Heart right ventricle (tissue), 16 donors: Measurements from ENCODE around the gene IBA57. TPM values are rescaled to one million over a fixed set of nuclear protein-coding genes. Genes with fewer than 3 reads are reported as not detected.

Source experiments
- ATAC-seq, 8 donors: fragments of 200-7000 bp; cut with Tn5 transposase; one replicate each; pipeline ENCODE4 v1.9.1; 2020; ENCODE audit warnings: mild to moderate bottlenecking in 8 of 8, moderate library complexity in 8 of 8, moderate number of reproducible peaks in 1 of 8
- DNase-seq, 2 donors: peaks; one replicate each; pipeline ENCODE4 v3.0.0-alpha.2; 2020
- H3K27ac ChIP-seq, 10 donors: fragments of 200-600 bp; sonication (generic) in 2 of 10; one replicate each; pipeline versions ENCODE4 v1.5.0 to v1.8.0; 2020 to 2022; ENCODE audit warnings: mild to moderate bottlenecking in 3 of 10
- H3K27me3 ChIP-seq, 7 donors: fragments of 200-600 bp; one replicate each; pipeline ENCODE4 v1.8.0; 2021 to 2022; ENCODE audit warnings: mild to moderate bottlenecking in 2 of 7
- H3K36me3 ChIP-seq, 9 donors: fragments of 200-600 bp; sonication (generic) in 1 of 9; one replicate each; pipeline versions ENCODE4 v1.5.0 to v1.8.0; 2020 to 2022; ENCODE audit warnings: mild to moderate bottlenecking in 2 of 9
- H3K4me1 ChIP-seq, 9 donors: fragments of 200-600 bp; sonication (generic) in 1 of 9; one replicate each; pipeline versions ENCODE4 v1.5.0 to v1.8.0; 2020 to 2022; ENCODE audit warnings: mild to moderate bottlenecking in 4 of 9
- H3K4me3 ChIP-seq, 10 donors: fragments of 200-600 bp; sonication (generic) in 2 of 10; one replicate each; pipeline versions ENCODE4 v1.5.0 to v1.8.0; 2020 to 2022; ENCODE audit warnings: mild to moderate bottlenecking in 7 of 10, moderate library complexity in 2 of 10
- H3K9me3 ChIP-seq, 11 donors: fragments of 200-600 bp in 10 of 11; sonication (generic) in 2 of 11; one replicate each; pipeline versions ENCODE4 v1.5.0 to v1.8.0; 2013 to 2022; ENCODE audit warnings: mild to moderate bottlenecking in 2 of 11, control low read depth in 1 of 11, moderate library complexity in 1 of 11
- CTCF ChIP-seq, 9 donors: fragments of 200-600 bp; sonication (generic) in 2 of 9; IDR thresholded peaks; one replicate each; pipeline versions ENCODE4 v1.5.0 to v1.8.0; 2021 to 2022; ENCODE audit warnings: antibody characterized with exemption in 9 of 9, mild to moderate bottlenecking in 5 of 9, moderate library complexity in 1 of 9
- WGBS, 2 donors: extraction: QIAGEN DNeasy Blood & Tissue Kit; methylation state at CpG; one replicate each; pipeline ENCODE4 v1.1.7; 2013; ENCODE audit warnings: inconsistent platforms in 1 of 2; 5-methylcytosine and 5-hydroxymethylcytosine counted together
- intact Hi-C, 10 donors: fragments of 100-400 bp; cut with DNase I; formaldehyde crosslinking; loops; one replicate each; pipeline versions ENCODE4 v1.11.1 to v1.14.2; 2022
- polyA plus RNA-seq, 2 donors: library from polyadenylated mRNA; stranded (reverse); fragments of 200-250 nt; gene quantifications; one replicate each; pipeline ENCODE4 v1.2.3, GENCODE V29; 2013
- total RNA-seq, 10 donors: library from RNA; stranded (reverse); fragmentation: NEBNext Ultra II Directional in 3 of 10; extraction: Animal tissue kit (Norgen Biotek cat#: 25700) in 3 of 10; gene quantifications; one replicate each; pipeline versions ENCODE4 v1.2.1 to v1.2.4, GENCODE V29; 2021 to 2023
- donor health status: Arrhythmogenic right ventricular cardiomyopathy.
- donor health status: ischemic (EF 13 %, LVEDD 7.1; RV severe dilation, severe dysfunction).
- donor health status: healthy with polysubstance abuse.
- donor health status: DM: no; HTN: yes; CAD: no.
- donor health status: DM: no; HTN: no; CAD: no.
- donor health status: ischemic (EF 25% LVEDD 6.9; RV normal size, moderate dysfunction).
- donor health status: ischemic (EF 25% LVEDD 5.7; RV mildly dilated, moderate dysfunction).
- donor health status: healthy.
- donor health status: DM: yes; HTN: yes; CAD: no.
- donor health status: Ischemic cardiomyopathy.
- donor health status: ischemic (EF 35%, LVEDD 5.7; RV mildly dilated, moderate dysfunction).
- donor health status: nonischemic (EF 11% LVEDD 7.7; RV severe dilation, severe dysfunction).
- donor health status: DM: yes; HTN: yes; CAD: no.
- donor health status: PGD.
- donor health status: ischemic (EF 29% LVEDD 5.4; RV normal size, mild dysfunction).
- donor health status: nonischemic (EF 23%, LVEDD 6.1; RV moderate dilation, normal function).

Gene IBA57
- total and polyA plus RNA-seq, 12 donors, result 2.8 to 20.3 (median 16.1) TPM

DNA sequence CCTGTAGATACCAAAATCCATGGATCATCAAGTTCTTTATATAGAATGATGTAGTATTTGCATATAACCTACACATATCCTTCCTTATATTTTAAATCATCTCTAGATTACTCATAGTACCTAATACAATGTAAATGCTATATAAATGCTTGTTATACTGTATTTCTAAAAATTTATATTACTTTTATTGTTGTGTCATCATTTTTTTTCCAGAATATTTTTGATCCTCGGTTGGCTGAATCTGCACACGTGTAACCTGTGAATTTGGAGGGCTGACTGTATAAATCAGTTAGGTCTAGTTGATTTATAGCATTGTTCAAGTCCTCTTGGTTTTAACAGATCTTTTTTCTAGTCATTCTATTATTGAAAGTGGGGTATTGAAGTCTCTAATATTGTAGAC is 65.6 kb downstream of the IBA57 start:
- Histone ChIP-seq H3K36me3 (peaks cover 0 to 89% (median 6%) of the 10 kb centered on the region in 9 donors), H3K4me1 (peaks cover 0 to 30% (median 0%) of the 10 kb centered on the region in 9 donors), H3K4me3 (no peak overlapping the region), H3K27me3 (no peaks in the 10 kb centered on the region), H3K9me3 (no peaks in the 10 kb centered on the region), H3K27ac (no peak overlapping the region)
- WGBS, 2 donors, result 61 to 75% methylated on average over 2 of the region's 2 CpGs
- TF ChIP-seq CTCF (IDR thresholded peaks at IDR 0.05), result no peak
- intact Hi-C loops, result no loop called here
- DNase-seq (no peak), ATAC-seq (no peak)

Other genes starting within 250 kb of the IBA57 start
- gene WNT9A, start 217.9 kb upstream of the IBA57 start, total RNA-seq, result 10 to 100 TPM in 5 of 10 donors, 1 to 10 TPM in 3, under 1 TPM in 2; 0.39 to 27.9 (median 8.6) TPM
- under 1 TPM; 0.39 to 0.80 TPM for gene WNT9A, start 217.9 kb upstream of the IBA57 start, polyA plus RNA-seq
- not detected for gene WNT3A, start 158.8 kb upstream of the IBA57 start, total RNA-seq
- not detected for gene WNT3A, start 158.8 kb upstream of the IBA57 start, polyA plus RNA-seq
- gene ARF1, start 83.1 kb upstream of the IBA57 start, total RNA-seq, result 100 to 1,000 TPM; 262 to 372 (median 338) TPM
- gene ARF1, start 83.1 kb upstream of the IBA57 start, polyA plus RNA-seq, result 100 to 1,000 TPM; 204 to 498 TPM
- 10 to 100 TPM in 1 of 10 donors, 1 to 10 TPM in 9; 5.6 to 10.6 (median 6.3) TPM for gene C1orf35, start 62.5 kb upstream of the IBA57 start, total RNA-seq
- 10 to 100 TPM; 11.3 to 15.7 TPM for gene C1orf35, start 62.5 kb upstream of the IBA57 start, polyA plus RNA-seq
- 10 to 100 TPM; 38.0 to 65.2 (median 46.3) TPM for gene MRPL55, start 56.5 kb upstream of the IBA57 start, total RNA-seq
- 100 to 1,000 TPM; 113 to 174 TPM for gene MRPL55, start 56.5 kb upstream of the IBA57 start, polyA plus RNA-seq
- gene GUK1, start 25.5 kb upstream of the IBA57 start, total RNA-seq, result 100 to 1,000 TPM; 121 to 207 (median 159) TPM
- gene GUK1, start 25.5 kb upstream of the IBA57 start, polyA plus RNA-seq, result 100 to 1,000 TPM; 275 to 474 TPM
- 1 to 10 TPM in 7 of 10 donors, under 1 TPM in 3; 0.61 to 1.5 (median 1.2) TPM for gene GJC2, start 15.9 kb upstream of the IBA57 start, total RNA-seq
- 1 to 10 TPM; 1.0 to 1.4 TPM for gene GJC2, start 15.9 kb upstream of the IBA57 start, polyA plus RNA-seq
- gene OBSCN, start 42.2 kb downstream of the IBA57 start, total RNA-seq, result 100 to 1,000 TPM; 285 to 541 (median 407) TPM
- gene OBSCN, start 42.2 kb downstream of the IBA57 start, polyA plus RNA-seq, result 100 to 1,000 TPM; 176 to 639 TPM
- gene TRIM11, start 241.0 kb downstream of the IBA57 start, total RNA-seq, result 10 to 100 TPM in 1 of 10 donors, 1 to 10 TPM in 9; 5.2 to 11.2 (median 6.9) TPM
- gene TRIM11, start 241.0 kb downstream of the IBA57 start, polyA plus RNA-seq, result 1 to 10 TPM; 7.1 to 8.8 TPM